SU-DHL-6 (cell line): ENCODE results near the gene PTPRE.

Source experiments
- H2AFZ ChIP-seq: fragments of 200-600 bp; sonication (generic); 2 replicates; pipeline ENCODE4 v1.6.1; 2014; ENCODE audit warnings: low read depth, mild to moderate bottlenecking, moderate library complexity, mixed read lengths, antibody characterized with exemption, low read length; ENCODE audit not compliant: severe bottlenecking
- H3F3A ChIP-seq: fragments of 200-600 bp; shearing (Covaris generic); 2 replicates; pipeline ENCODE4 v1.6.0; 2016; ENCODE audit warnings: antibody characterized with exemption, mild to moderate bottlenecking; ENCODE audit not compliant: insufficient read depth
- H3K27ac ChIP-seq: fragments of 200-600 bp; sonication (generic); 2 replicates; pipeline ENCODE4 v1.5.1; 2016; ENCODE audit warnings: low read depth, mild to moderate bottlenecking, low read length, moderate library complexity, mixed read lengths
- H3K27me3 ChIP-seq: fragments of 200-600 bp; sonication (generic), shearing (Covaris generic); 2 replicates; pipeline ENCODE4 v1.6.0; 2014; ENCODE audit warnings: mild to moderate bottlenecking, low read length
- H3K36me3 ChIP-seq: fragments of 200-600 bp; sonication (generic); 2 replicates; pipeline ENCODE4 v1.6.1; 2014; ENCODE audit warnings: mild to moderate bottlenecking, low read length, mixed read lengths
- H3K4me2 ChIP-seq: fragments of 300-600, 200-600 bp; shearing (Covaris generic), sonication (generic); 2 replicates; pipeline ENCODE4 v1.6.0; 2014; ENCODE audit warnings: low read length, low read depth, mild to moderate bottlenecking; ENCODE audit not compliant: poor library complexity, severe bottlenecking
- H3K4me3 ChIP-seq: fragments of 200-600 bp; sonication (generic); 2 replicates; pipeline ENCODE4 v1.5.1; 2014; ENCODE audit warnings: antibody characterized with exemption, low read length, mild to moderate bottlenecking, mixed read lengths; ENCODE audit not compliant: insufficient read depth, poor library complexity, severe bottlenecking
- H3K79me2 ChIP-seq: fragments of 200-600 bp; sonication (generic); 2 replicates; pipeline ENCODE4 v1.6.1; 2014; ENCODE audit warnings: mild to moderate bottlenecking, low read length, moderate library complexity; ENCODE audit not compliant: insufficient read depth
- H3K9ac ChIP-seq: fragments of 200-600 bp; sonication (generic); 2 replicates; pipeline ENCODE4 v1.7.0; 2014; ENCODE audit warnings: mild to moderate bottlenecking, low read length
- H3K9me2 ChIP-seq: fragments of 200-600 bp; sonication (generic); replicated peaks from 2 replicates; pipeline ENCODE4 v1.6.1; 2014; ENCODE audit warnings: low read length; ENCODE audit not compliant: insufficient read depth
- H3K9me3 ChIP-seq: fragments of 200-600 bp; sonication (generic); 2 replicates; pipeline ENCODE4 v1.6.1; 2014; ENCODE audit warnings: low read length, mixed read lengths; ENCODE audit not compliant: insufficient read depth
- H4K20me1 ChIP-seq: fragments of 200-600 bp; sonication (generic); 2 replicates; pipeline ENCODE4 v1.6.1; 2014; ENCODE audit warnings: low read depth, mild to moderate bottlenecking, antibody characterized with exemption, low read length, moderate library complexity, mixed read lengths
- EZH2phosphoT487 ChIP-seq: fragments of 200-600 bp; sonication (generic), shearing (Covaris generic); conservative IDR thresholded peaks from 2 replicates; pipeline ENCODE4 v1.6.1; 2018; ENCODE audit warnings: mild to moderate bottlenecking, antibody characterized with exemption, low read length, moderate library complexity, mixed read lengths
- TF ChIP-seq, protein P1 (sequence below): fragments of 200-600 bp; sonication (generic); IDR thresholded peaks from one replicate; pipeline ENCODE4 v1.5.1; 2017; ENCODE audit warnings: antibody characterized with exemption, mild to moderate bottlenecking, low read length, moderate library complexity; ENCODE audit not compliant: insufficient read depth, poor library complexity, severe bottlenecking

PTPRE gene

DNA sequence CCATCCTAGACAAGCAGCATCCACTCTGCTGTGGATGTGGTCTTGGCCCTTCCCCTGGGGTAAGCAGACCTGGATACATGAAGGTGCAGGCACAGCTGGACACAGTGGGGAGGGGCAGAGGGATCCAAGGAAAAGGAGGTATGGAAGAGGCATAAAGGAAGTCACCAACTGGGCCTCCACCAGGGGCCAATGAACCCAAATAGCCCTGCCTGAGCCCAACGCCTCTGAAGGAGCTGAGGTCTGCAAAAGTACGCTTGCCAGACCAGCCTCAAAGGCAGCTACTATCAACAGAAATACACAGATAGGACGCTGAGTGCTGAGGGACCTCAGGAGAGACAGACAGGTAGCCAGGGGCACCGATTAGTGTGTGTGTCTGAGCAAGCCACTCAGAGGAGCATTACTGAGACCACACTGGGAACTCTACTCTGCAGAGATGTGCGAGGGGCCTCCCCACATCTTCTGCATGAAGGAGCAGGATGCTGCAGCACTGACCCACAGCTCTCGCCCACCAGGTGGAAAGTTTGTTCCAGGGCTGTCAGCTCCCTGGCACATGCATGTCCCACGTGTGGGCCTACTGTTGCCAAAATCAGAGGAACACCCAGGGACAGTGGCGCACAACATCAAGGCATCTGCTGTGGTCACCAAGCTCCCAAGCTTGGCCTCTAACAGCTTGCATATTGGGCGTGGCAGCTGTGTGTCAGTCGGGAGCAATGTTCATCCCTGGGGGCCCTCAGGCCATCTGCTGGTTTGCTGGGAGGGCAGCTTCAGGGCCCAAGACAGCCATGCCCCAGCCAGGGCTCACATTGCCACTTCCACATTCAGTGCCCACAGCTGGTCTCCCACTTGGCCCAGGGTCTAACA is 179.3 kb downstream of the PTPRE start:
- no peak overlapping the region for H3K27ac ChIP-seq

GRCh38 chr10:128087146-128087883 is 180.4 kb downstream of the PTPRE start:
- Histone ChIP-seq H3K27me3 (no peaks in the 10 kb centered on the region), H3K27ac (no peak overlapping the region), H3K9me2 (no peaks in the 10 kb centered on the region), H3K9ac (no peak overlapping the region), H4K20me1 (no peaks in the 10 kb centered on the region), H2AFZ (no peak overlapping the region), H3K4me3 (no peak overlapping the region), H3K36me3 (no peaks in the 10 kb centered on the region), H3K4me2 (no peak overlapping the region), H3F3A (no peaks in the 10 kb centered on the region), H3K79me2 (no peaks in the 10 kb centered on the region), H3K9me3 (no peaks in the 10 kb centered on the region)
- no peak for TF ChIP-seq EZH2phosphoT487
- TF ChIP-seq, protein P1, sequence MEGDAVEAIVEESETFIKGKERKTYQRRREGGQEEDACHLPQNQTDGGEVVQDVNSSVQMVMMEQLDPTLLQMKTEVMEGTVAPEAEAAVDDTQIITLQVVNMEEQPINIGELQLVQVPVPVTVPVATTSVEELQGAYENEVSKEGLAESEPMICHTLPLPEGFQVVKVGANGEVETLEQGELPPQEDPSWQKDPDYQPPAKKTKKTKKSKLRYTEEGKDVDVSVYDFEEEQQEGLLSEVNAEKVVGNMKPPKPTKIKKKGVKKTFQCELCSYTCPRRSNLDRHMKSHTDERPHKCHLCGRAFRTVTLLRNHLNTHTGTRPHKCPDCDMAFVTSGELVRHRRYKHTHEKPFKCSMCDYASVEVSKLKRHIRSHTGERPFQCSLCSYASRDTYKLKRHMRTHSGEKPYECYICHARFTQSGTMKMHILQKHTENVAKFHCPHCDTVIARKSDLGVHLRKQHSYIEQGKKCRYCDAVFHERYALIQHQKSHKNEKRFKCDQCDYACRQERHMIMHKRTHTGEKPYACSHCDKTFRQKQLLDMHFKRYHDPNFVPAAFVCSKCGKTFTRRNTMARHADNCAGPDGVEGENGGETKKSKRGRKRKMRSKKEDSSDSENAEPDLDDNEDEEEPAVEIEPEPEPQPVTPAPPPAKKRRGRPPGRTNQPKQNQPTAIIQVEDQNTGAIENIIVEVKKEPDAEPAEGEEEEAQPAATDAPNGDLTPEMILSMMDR: no peak

More for the DNA sequence above, 179.3 kb downstream of the PTPRE start:
- H3K27me3 ChIP-seq: no peaks in the 10 kb centered on the region
- H3K9ac ChIP-seq: no peak overlapping the region
- no peaks in the 10 kb centered on the region for H3K36me3 ChIP-seq
- no peak overlapping the region for H3K4me2 ChIP-seq
- H3K4me3 ChIP-seq: no peak overlapping the region
- no peaks in the 10 kb centered on the region for H3K79me2 ChIP-seq
- H3K9me3 ChIP-seq: no peaks in the 10 kb centered on the region
- H3F3A ChIP-seq: no peaks in the 10 kb centered on the region
- H4K20me1 ChIP-seq: no peaks in the 10 kb centered on the region
- H2AFZ ChIP-seq: no peak overlapping the region
- no peaks in the 10 kb centered on the region for H3K9me2 ChIP-seq
- TF ChIP-seq, protein P1: no peak
- TF ChIP-seq EZH2phosphoT487: no peak

DNA sequence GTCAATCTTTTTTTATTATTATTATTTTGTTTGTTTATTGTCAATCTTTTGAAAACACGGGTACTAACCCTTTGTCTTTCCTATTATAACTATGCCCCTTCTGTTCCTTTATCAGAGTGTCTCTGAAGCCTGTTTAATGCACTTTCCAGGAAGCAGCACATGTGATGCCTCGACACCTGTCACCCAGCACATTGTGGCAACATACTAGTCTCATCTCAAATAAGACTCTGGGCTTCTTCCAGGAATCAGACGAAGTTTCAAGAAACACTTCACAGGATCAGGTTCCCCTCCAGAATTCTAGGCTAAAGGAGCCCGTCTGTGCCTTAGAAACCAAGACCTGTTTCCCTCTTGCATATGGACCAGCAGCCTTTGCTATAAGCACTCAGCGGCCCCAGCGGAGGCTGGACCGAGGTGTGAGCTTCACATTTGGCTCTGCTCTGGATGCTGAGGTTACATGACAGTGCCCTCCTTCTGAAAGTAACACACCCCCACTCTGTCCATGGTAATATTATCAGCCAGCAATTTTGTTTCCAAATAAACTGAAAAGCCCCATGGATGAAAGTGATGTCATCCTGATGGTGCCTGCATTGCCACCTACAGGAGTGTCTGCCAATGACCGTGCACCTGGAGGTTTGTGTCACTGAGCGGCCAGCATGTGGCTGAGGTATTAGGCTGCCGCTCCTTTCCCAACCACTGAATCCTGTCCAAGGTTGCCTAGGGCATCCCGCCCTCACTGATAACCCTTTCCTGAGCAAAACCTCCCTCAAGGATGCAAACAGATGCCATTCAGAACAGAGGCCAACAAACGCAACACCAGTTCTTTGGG is 181.2 kb downstream of the PTPRE start:
- H3K27ac ChIP-seq: no peak overlapping the region
- H2AFZ ChIP-seq: no peak overlapping the region
- H3K4me2 ChIP-seq: no peak overlapping the region
- no peaks in the 10 kb centered on the region for H3K9me2 ChIP-seq
- no peaks in the 10 kb centered on the region for H3K27me3 ChIP-seq
- H3K9me3 ChIP-seq: no peaks in the 10 kb centered on the region
- H3K9ac ChIP-seq: no peak overlapping the region
- TF ChIP-seq EZH2phosphoT487: no peak
- TF ChIP-seq, protein P1: no peak
- no peaks in the 10 kb centered on the region for H3K36me3 ChIP-seq
- H3K79me2 ChIP-seq: no peaks in the 10 kb centered on the region
- no peak overlapping the region for H3K4me3 ChIP-seq
- H4K20me1 ChIP-seq: no peaks in the 10 kb centered on the region
- no peaks in the 10 kb centered on the region for H3F3A ChIP-seq
